Karpas-422 (cell line): ENCODE measurements around the gene HAPSTR1. TPM values are rescaled to one million over a fixed set of nuclear protein-coding genes. Genes with fewer than 3 reads are reported as not detected.

Experiments used
- DNase-seq: peaks from one replicate; pipeline ENCODE4 v3.0.0-alpha.2; 2015
- H2AFZ ChIP-seq: fragments of 200-600 bp; sonication (generic); 2 replicates; pipeline ENCODE4 v1.6.1; 2014; ENCODE audit warnings: antibody characterized with exemption, low read length, mixed read lengths
- H3K27ac ChIP-seq: fragments of 200-600 bp; sonication (generic); 2 replicates; pipeline ENCODE4 v1.5.1; 2014; ENCODE audit warnings: mild to moderate bottlenecking, low read length, moderate library complexity
- H3K27me3 ChIP-seq: fragments of 200-600 bp; sonication (generic); 2 replicates; pipeline ENCODE4 v1.6.1; 2014; ENCODE audit warnings: low read length, mixed read lengths
- H3K36me3 ChIP-seq: fragments of 200-600 bp; sonication (generic); 2 replicates; pipeline ENCODE4 v1.6.1; 2014; ENCODE audit warnings: low read length, mixed read lengths; ENCODE audit not compliant: insufficient read depth
- H3K4me1 ChIP-seq: fragments of 200-600 bp; sonication (generic); 2 replicates; pipeline ENCODE4 v1.6.1; 2014; ENCODE audit warnings: mild to moderate bottlenecking, low read length, mixed read lengths
- H3K4me2 ChIP-seq: fragments of 200-600 bp; sonication (generic); 2 replicates; pipeline ENCODE4 v1.6.1; 2014; ENCODE audit warnings: low read length, low read depth, mild to moderate bottlenecking; ENCODE audit not compliant: poor library complexity, severe bottlenecking
- H3K4me3 ChIP-seq: fragments of 200-600 bp; sonication (generic); 2 replicates; pipeline ENCODE4 v1.5.1; 2014; ENCODE audit warnings: mild to moderate bottlenecking, antibody characterized with exemption, low read length, mixed read lengths
- H3K79me2 ChIP-seq: fragments of 200-600 bp; sonication (generic); 2 replicates; pipeline ENCODE4 v1.6.1; 2014; ENCODE audit warnings: mild to moderate bottlenecking, low read length, mixed read lengths
- H3K9ac ChIP-seq: fragments of 200-600 bp; sonication (generic); 2 replicates; pipeline ENCODE4 v1.6.0; 2014; ENCODE audit warnings: low read length
- H3K9me2 ChIP-seq: fragments of 200-600 bp; sonication (generic), shearing (Covaris generic); replicated peaks from 2 replicates; pipeline ENCODE4 v1.6.0; 2014; ENCODE audit warnings: mild to moderate bottlenecking, low read length, moderate library complexity; ENCODE audit not compliant: insufficient read depth
- H3K9me3 ChIP-seq: fragments of 300-700, 200-600 bp; sonication (generic); 2 replicates; pipeline ENCODE4 v1.6.1; 2014; ENCODE audit warnings: low read length, mixed read lengths
- H4K20me1 ChIP-seq: fragments of 200-600 bp; sonication (generic); 2 replicates; pipeline ENCODE4 v1.6.1; 2014; ENCODE audit warnings: mild to moderate bottlenecking, antibody characterized with exemption, low read length, low read depth; ENCODE audit not compliant: insufficient read depth
- total RNA-seq: library from RNA; depleted of rRNA; stranded (reverse); fragments of >200 nt; shearing (Covaris generic); gene quantifications from 2 replicates; pipeline ENCODE4 v1.2.3, GENCODE V29; 2014; ENCODE audit warnings: low replicate concordance

Gene HAPSTR1
- total RNA-seq, 1 experiment from 2014 or later = 51.2 TPM

DNA sequence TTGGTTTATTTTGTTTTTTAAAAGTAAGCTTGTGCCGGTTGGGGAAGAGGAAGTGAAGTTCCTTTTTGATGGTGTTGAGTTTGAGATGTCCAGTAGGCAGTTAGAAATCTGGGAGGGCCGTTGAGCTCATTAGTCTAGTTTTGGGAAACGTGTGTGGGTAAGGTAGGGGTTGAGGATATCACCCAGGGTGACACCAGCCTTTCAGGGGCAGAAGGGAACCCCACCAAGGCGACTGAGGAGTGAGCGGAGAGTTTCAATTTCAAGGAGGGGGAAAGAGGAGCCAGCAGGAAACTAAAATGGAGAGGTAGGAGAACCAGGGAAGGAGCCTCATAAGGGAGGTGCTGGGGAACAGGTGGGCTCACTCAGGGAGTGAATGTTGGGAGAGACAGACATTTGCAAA, 22.7 kb downstream of the HAPSTR1 start:
- Histone ChIP-seq H3K9me2 (no peaks in the 10 kb centered on the region), H4K20me1 (peaks cover 45% of the 10 kb centered on the region), H3K4me1 (peaks cover 3% of the 10 kb centered on the region; the same call in 1 of the 2 replicates), H3K9ac (no peak overlapping the region), H3K4me3 (no peak overlapping the region), H3K79me2 (peaks cover 92% of the 10 kb centered on the region), H3K4me2 (no peak overlapping the region), H3K27me3 (no peaks in the 10 kb centered on the region), H3K27ac (no peak overlapping the region), H3K9me3 (no peaks in the 10 kb centered on the region), H2AFZ (no peak overlapping the region), H3K36me3 (peaks cover 56% of the 10 kb centered on the region; the same call in 1 of the 2 replicates)
- no peak for DNase-seq

DNA sequence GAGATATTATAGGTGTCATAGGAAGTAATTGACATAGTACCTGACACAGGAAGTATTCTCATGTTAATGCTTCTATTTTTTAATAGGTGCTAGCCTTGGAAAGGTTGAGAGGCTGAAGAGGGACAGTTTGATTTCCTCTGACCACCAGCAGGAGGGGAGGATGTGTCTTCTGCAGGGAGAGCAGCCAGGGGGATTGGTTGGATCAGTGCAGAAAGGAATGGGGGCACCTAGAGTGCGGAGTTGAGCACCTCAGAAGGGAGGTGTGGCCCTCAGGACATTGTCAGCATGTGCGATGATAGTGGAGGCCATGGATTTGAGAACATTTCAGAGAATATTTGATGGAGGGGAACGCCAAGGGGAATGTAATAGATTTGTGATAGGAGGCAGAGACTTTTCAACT, 23.4 kb downstream of the HAPSTR1 start:
- Histone ChIP-seq H3K4me2 (no peak overlapping the region), H3K9ac (no peak overlapping the region), H4K20me1 (peaks cover 42% of the 10 kb centered on the region), H3K4me1 (peaks cover 3% of the 10 kb centered on the region; the same call in 1 of the 2 replicates), H3K79me2 (peaks cover 88% of the 10 kb centered on the region), H2AFZ (no peak overlapping the region), H3K4me3 (no peak overlapping the region), H3K27ac (no peak overlapping the region), H3K9me3 (no peaks in the 10 kb centered on the region), H3K36me3 (peaks cover 53% of the 10 kb centered on the region), H3K9me2 (no peaks in the 10 kb centered on the region), H3K27me3 (no peaks in the 10 kb centered on the region)
- no peak for DNase-seq

DNA sequence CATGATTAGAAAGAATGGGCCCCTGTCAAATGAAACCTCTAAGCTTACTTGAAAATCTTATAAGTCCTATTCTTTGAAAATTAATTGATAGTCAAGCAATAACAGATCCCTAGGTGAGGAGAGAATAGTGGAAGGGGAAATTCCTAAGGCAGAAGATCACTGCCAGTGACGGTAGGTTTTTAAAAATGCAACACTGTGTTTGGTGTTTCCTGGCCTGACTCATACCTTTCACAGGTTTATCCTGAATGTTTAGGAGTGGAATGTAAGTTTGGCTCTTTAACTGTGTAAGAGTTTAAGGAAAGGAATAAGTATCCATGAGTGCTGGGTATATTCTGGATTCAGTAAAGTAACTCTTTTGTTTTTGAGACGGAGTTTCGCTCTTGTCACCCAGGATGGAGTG, 23.8 kb downstream of the HAPSTR1 start:
- peaks cover 88% of the 10 kb centered on the region for H3K79me2 ChIP-seq
- H3K9me2 ChIP-seq = no peaks in the 10 kb centered on the region
- no peaks in the 10 kb centered on the region for H3K9me3 ChIP-seq
- H3K4me3 ChIP-seq = no peak overlapping the region
- no peak overlapping the region for H2AFZ ChIP-seq
- H3K27ac ChIP-seq = no peak overlapping the region
- peaks cover 42% of the 10 kb centered on the region for H4K20me1 ChIP-seq
- no peak for DNase-seq
- no peak overlapping the region for H3K4me2 ChIP-seq
- peaks cover 52% of the 10 kb centered on the region for H3K36me3 ChIP-seq
- peaks cover 3% of the 10 kb centered on the region; the same call in 1 of the 2 replicates for H3K4me1 ChIP-seq
- no peaks in the 10 kb centered on the region for H3K27me3 ChIP-seq
- no peak overlapping the region for H3K9ac ChIP-seq

DNA sequence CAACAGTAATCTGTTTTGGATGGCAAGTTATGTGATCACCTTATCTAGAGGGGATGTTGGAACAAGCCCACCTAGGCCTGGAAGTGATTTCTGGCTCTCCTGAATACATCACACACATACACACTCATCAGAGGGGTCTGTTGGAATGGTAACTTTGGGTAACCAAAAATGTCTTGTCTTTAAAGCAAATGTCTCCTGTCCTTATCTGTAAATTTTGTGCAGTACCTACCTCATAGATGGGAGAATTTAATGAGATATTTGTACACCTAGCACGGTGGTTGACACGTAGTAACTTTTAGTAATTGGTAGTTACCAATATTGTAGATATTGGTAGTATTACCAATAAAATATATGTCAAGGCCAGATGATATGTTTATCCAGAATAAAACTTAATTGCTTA, 24.7 kb downstream of the HAPSTR1 start:
- DNase-seq = no peak
- Histone ChIP-seq H3K9me3 (no peaks in the 10 kb centered on the region), H4K20me1 (peaks cover 38% of the 10 kb centered on the region), H3K4me2 (no peak overlapping the region), H2AFZ (no peak overlapping the region), H3K79me2 (peaks cover 79% of the 10 kb centered on the region), H3K9me2 (no peaks in the 10 kb centered on the region), H3K36me3 (peaks cover 46% of the 10 kb centered on the region), H3K9ac (no peak overlapping the region), H3K27ac (no peak overlapping the region), H3K4me1 (peaks cover 3% of the 10 kb centered on the region; the same call in 1 of the 2 replicates), H3K27me3 (no peaks in the 10 kb centered on the region), H3K4me3 (no peak overlapping the region)

DNA sequence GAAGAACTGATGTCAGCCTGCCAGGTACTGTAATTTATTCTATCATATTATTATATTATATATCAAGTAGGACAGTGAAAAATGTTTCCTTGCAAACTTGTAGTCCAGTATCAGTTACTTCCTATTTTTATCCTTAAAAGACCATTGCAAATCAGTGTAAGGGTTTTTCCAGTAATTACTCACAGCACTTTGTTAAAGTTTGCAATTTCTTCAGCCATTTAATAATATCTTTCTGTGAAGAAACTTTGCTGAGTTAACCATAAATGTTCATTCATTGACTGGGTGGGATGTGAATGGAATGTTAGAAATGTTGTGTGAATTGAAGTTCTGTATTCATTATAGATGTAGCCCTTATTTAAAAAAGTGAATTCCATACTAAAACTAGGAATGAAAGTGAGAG, 26.7 kb downstream of the HAPSTR1 start:
- Histone ChIP-seq H3K9me2 (no peaks in the 10 kb centered on the region), H3K9ac (no peak overlapping the region), H3K9me3 (no peaks in the 10 kb centered on the region), H3K27me3 (no peaks in the 10 kb centered on the region), H3K4me2 (no peak overlapping the region), H4K20me1 (peaks cover 36% of the 10 kb centered on the region), H3K4me1 (peaks cover 15% of the 10 kb centered on the region), H3K27ac (no peak overlapping the region), H2AFZ (no peak overlapping the region), H3K79me2 (peaks cover 59% of the 10 kb centered on the region), H3K36me3 (peaks cover 45% of the 10 kb centered on the region), H3K4me3 (no peak overlapping the region)
- DNase-seq = no peak

DNA sequence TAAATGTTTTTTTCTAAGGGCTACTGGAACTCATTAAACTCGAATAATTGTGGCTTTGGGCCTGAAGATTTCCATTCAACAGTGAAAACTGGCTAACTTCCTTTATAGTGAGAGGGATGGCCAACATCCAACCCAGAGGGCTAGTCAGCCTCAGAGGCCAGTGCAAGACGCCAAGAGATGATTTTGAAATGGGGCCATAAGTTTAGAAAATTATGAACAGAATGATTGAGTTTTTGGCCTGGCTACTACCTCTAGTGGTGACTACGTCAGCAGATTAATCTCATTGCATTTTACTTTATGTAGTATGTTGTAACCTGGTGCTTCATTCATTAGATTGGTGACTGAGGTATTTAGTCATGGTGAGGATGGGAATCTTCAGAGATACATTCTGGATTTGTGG, 28.4 kb downstream of the HAPSTR1 start:
- H3K4me3 ChIP-seq = no peak overlapping the region
- peaks cover 43% of the 10 kb centered on the region for H3K79me2 ChIP-seq
- no peak for DNase-seq
- H4K20me1 ChIP-seq = peaks cover 39% of the 10 kb centered on the region
- peaks cover 46% of the 10 kb centered on the region for H3K36me3 ChIP-seq
- no peak overlapping the region for H3K27ac ChIP-seq
- H3K9me3 ChIP-seq = no peaks in the 10 kb centered on the region
- no peak overlapping the region for H3K4me2 ChIP-seq
- H3K9me2 ChIP-seq = no peaks in the 10 kb centered on the region
- H2AFZ ChIP-seq = no peak overlapping the region
- H3K9ac ChIP-seq = no peak overlapping the region
- H3K4me1 ChIP-seq = peaks cover 25% of the 10 kb centered on the region
- no peaks in the 10 kb centered on the region for H3K27me3 ChIP-seq

DNA sequence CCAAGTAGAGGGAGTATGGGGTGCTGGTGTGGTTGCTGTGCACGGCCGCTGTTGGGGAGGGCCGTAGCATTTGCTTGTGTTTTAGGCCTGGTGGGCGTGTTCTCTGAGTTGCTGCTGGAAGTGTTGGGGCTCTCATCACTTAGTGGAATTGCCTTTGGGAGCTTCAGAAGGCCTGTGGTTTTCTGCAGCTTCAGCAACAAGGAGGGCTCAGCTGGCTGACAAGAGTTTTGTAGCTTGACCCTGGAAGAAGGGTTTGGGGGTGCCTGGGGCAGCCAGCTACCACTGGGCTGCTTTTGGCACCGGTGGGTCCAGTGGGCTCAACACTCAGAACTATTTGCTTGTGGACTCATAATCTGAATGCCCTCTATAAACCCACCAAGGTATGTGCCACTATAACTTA, 30.9 kb downstream of the HAPSTR1 start:
- Histone ChIP-seq H3K9ac (no peak overlapping the region), H3K9me3 (no peaks in the 10 kb centered on the region), H3K36me3 (peaks cover 32% of the 10 kb centered on the region)

DNA sequence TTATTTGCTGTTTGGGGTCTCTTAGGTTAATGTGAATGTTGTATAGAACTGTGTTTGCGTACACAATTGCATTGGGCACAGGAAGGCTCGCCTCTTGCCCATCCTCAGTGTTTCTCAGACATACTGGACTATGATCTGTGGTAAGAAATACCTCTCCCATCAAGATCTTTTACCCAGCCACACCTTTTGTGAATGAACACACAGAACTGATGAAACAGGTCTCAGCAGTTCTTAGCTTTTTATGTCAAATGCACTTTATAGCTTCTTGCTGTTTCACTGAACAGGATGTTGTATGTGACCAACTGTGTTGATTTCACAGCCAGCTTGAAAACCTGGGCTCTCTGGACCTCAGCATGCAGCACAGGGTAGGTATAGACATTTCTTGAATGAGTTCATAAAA, 31.5 kb downstream of the HAPSTR1 start:
- no peak overlapping the region for H2AFZ ChIP-seq
- peaks cover 51% of the 10 kb centered on the region for H4K20me1 ChIP-seq
- H3K4me3 ChIP-seq = no peak overlapping the region
- no peaks in the 10 kb centered on the region for H3K9me2 ChIP-seq
- H3K9me3 ChIP-seq = no peaks in the 10 kb centered on the region
- H3K4me2 ChIP-seq = no peak overlapping the region
- DNase-seq = no peak
- peaks cover 22% of the 10 kb centered on the region for H3K4me1 ChIP-seq
- H3K27me3 ChIP-seq = no peaks in the 10 kb centered on the region
- peaks cover 26% of the 10 kb centered on the region for H3K36me3 ChIP-seq
- H3K27ac ChIP-seq = no peak overlapping the region
- peaks cover 15% of the 10 kb centered on the region for H3K79me2 ChIP-seq
- no peak overlapping the region for H3K9ac ChIP-seq

More for the DNA sequence above, 30.9 kb downstream of the HAPSTR1 start:
- Histone ChIP-seq H3K79me2 (peaks cover 21% of the 10 kb centered on the region), H4K20me1 (peaks cover 46% of the 10 kb centered on the region), H3K9me2 (no peaks in the 10 kb centered on the region), H3K27ac (no peak overlapping the region), H3K4me3 (no peak overlapping the region), H2AFZ (no peak overlapping the region), H3K4me1 (peaks cover 22% of the 10 kb centered on the region), H3K4me2 (no peak overlapping the region), H3K27me3 (no peaks in the 10 kb centered on the region)
- no peak for DNase-seq

DNA sequence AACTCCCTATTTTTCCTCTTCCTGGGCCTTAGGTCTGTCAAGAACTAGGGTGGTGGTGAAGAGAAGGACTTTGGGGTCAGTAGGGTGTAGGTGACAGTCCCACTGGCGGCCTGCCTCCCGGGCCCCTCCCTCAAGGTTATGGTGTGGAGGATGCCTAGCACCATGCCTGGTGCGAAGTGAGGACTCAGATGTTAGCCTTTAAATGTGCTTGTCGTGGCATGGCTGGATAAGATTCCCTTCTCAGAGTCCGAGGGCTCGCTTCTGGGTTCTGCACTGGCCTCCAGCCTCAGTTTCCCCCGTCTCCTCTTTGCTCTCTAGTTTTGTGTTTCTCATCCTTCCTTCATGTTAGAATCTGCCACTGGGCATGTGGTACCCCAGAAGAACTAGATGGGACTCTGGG, 32.0 kb downstream of the HAPSTR1 start:
- no peak for DNase-seq
- H3K4me3 ChIP-seq = no peak overlapping the region
- H3K79me2 ChIP-seq = peaks cover 12% of the 10 kb centered on the region
- H3K9me2 ChIP-seq = no peaks in the 10 kb centered on the region
- peaks cover 56% of the 10 kb centered on the region for H4K20me1 ChIP-seq
- no peaks in the 10 kb centered on the region for H3K27me3 ChIP-seq
- peaks cover 26% of the 10 kb centered on the region for H3K36me3 ChIP-seq
- H3K9me3 ChIP-seq = no peaks in the 10 kb centered on the region
- no peak overlapping the region for H2AFZ ChIP-seq
- H3K27ac ChIP-seq = no peak overlapping the region
- H3K9ac ChIP-seq = no peak overlapping the region
- H3K4me2 ChIP-seq = peak overlapping the region; percentile 17
- peaks cover 22% of the 10 kb centered on the region for H3K4me1 ChIP-seq
